Measurements from ENCODE around the gene IMP4. TPM values are rescaled to one million over a fixed set of nuclear protein-coding genes. Genes with fewer than 3 reads are reported as not detected.

The IMP4 gene
- total and polyA plus RNA-seq, 2 of the 4 experiments (the other 2 are of a cell fraction): 154 to 169 TPM

DNA sequence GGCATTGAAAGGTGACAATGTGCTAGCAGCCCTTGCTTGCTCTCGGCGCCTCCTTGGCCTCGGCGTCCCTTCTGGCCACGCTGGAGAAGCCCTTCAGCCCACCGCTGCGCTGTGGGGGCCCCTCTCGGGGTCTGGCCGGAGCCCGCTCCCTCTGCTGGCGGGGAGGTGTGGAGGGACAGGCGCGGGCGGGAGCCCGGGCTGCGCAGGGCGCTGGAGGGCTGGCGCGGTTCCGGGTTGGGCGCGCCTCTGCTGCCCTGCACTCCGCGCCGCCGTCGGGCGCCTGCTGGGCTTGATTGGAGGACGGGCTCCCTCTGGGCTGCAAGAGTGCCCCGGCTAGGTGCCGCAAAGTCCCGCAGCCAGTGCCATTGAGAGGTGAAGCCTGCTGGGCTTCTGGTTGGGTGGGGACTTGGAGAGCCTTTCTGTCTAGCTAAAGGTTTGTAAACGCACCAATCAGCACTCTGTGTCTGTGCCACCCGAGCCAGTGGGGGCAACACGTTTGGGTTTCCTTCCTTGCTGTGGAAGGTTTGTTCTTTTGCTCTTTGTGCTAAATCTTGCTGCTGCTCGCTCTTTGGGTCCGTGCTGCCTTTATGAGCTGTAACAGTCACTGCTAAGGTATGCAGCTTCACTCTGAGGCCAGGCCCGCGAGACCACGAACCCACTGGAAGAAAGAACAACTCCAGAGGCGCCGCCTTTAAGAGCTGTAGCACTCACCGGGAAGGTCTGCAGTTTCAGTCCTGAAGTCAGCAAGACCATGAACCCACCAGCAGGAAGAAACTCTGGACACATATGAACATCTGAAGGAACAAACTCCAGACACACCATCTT, 14.8 kb upstream of the IMP4 start:
- Histone ChIP-seq H4K91ac (ENCODE audit: insufficient read depth, low read depth, low read length) (no peak overlapping the region), H4K8ac (ENCODE audit: low read depth in 2 of 2, low read length in 2 of 2) (peak overlapping the region in 1 of 2 experiments; percentile 74; a peak in 2 of 4 replicates), H3K36me3 (ENCODE audit: control insufficient read depth, insufficient read depth, low read length) (no peaks in the 10 kb centered on the region), H3K18ac (ENCODE audit: low read depth, low read length) (no peak overlapping the region), H2BK5ac (ENCODE audit: low read depth, low read length, poor library complexity, severe bottlenecking) (no peak overlapping the region), H3K4me2 (ENCODE audit: low read depth, low read length) (no peak overlapping the region), H2BK15ac (ENCODE audit: low read depth, low read length) (no peak overlapping the region), H3K9me3 (ENCODE audit: control insufficient read depth, insufficient read depth, low read length) (no peaks in the 10 kb centered on the region), H2AK9ac (replicated peaks; ENCODE audit: low read depth, low read length, poor library complexity) (peak overlapping the region; percentile 16), H3K4ac (ENCODE audit: low read depth, low read length) (peak overlapping the region; percentile 40; the same call in 1 of the 2 replicates), H4K5ac (ENCODE audit: low read depth, low read length) (no peak overlapping the region; the same call in 1 of the 2 replicates), H3K23ac (ENCODE audit: low read depth, low read length) (no peak overlapping the region), H2BK20ac (ENCODE audit: low read depth, low read length) (0 out of 2 replicates have a peak overlapping the region, but pooled peaks have one; percentile 3), H2AK5ac (ENCODE audit: low read depth, low read length) (no peak overlapping the region), H3K14ac (replicated peaks; ENCODE audit: low read depth, low read length) (0 out of 2 replicates have a peak overlapping the region, but pooled peaks have one; percentile 37), H3K4me1 (ENCODE audit: control insufficient read depth, insufficient read depth, low read length) (0 out of 2 replicates have a peak, but pooled peaks cover 2% of the 10 kb centered on the region), H3K27me3 (ENCODE audit: control insufficient read depth, insufficient read depth, low read length) (peaks cover 7% of the 10 kb centered on the region), H3K27ac (ENCODE audit: insufficient read depth, low read length) (no peak overlapping the region), H3K9ac (ENCODE audit: low read depth, low read length) (no peak overlapping the region), H3K79me1 (ENCODE audit: low read depth in 1 of 2, low read length in 2 of 2) (no peaks in the 10 kb centered on the region), H2AFZ (replicated peaks; ENCODE audit: low read length, poor library complexity) (peak overlapping the region; percentile 84), H3K56ac (ENCODE audit: extremely low read depth, insufficient read depth, low read length) (no peak overlapping the region), H4K20me1 (ENCODE audit: insufficient read depth, low read length) (no peaks in the 10 kb centered on the region), H3K9me1 (ENCODE audit: insufficient read depth, low read length) (no peaks in the 10 kb centered on the region), H3K4me3 (ENCODE audit: insufficient read depth, low read depth, low read length) (no peak overlapping the region), H2BK120ac (ENCODE audit: low read depth, low read length) (peak overlapping the region; percentile 23; the same call in 1 of the 2 replicates)
- DNase-seq: peak; percentile 71
- dilution Hi-C loops (cut with HindIII; ENCODE audit: low sequenced_read_pairs, unreplicated experiment) (no loop called here), in situ Hi-C loops (cut with MboI; ENCODE audit: low sequenced_read_pairs) (no loop called here), intact Hi-C loops (cut with micrococcal nuclease) (no loop called here)
- no TSS peak for BruUV-seq (replicated peaks)
- POLR2A ChIA-PET (ENCODE audit: unreplicated experiment): interaction anchor here (0.7 kb wide), 1 partner anchor 349 kb away, joined by 3 read pairs; the partner anchor contains the start of gene RAB6C
- CTCF ChIA-PET: no interaction called here
- 26% methylated on average over 4 of the region's 43 CpGs; no CpG with 5 or more reads in 1 of the 2 experiments for WGBS, 2 experiments (ENCODE audit: extremely low coverage in 2 of 2, insufficient read length in 1 of 2)
- peak; percentile 76 for ATAC-seq (ENCODE audit: low read depth)
- no peak for TF ChIP-seq BHLHE40 (IDR thresholded peaks at IDR 0.05; ENCODE audit: low read depth, low read length)
- TF ChIP-seq, protein P1, sequence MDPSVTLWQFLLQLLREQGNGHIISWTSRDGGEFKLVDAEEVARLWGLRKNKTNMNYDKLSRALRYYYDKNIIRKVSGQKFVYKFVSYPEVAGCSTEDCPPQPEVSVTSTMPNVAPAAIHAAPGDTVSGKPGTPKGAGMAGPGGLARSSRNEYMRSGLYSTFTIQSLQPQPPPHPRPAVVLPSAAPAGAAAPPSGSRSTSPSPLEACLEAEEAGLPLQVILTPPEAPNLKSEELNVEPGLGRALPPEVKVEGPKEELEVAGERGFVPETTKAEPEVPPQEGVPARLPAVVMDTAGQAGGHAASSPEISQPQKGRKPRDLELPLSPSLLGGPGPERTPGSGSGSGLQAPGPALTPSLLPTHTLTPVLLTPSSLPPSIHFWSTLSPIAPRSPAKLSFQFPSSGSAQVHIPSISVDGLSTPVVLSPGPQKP (IDR thresholded peaks at IDR 0.05; ENCODE audit: borderline replicate concordance, low read depth, low read length): no peak
- no peak for TF ChIP-seq CEBPB (IDR thresholded peaks at IDR 0.05; ENCODE audit: low read depth, low read length)
- no peak for TF ChIP-seq NFE2L2 (IDR thresholded peaks at IDR 0.05; ENCODE audit: low read depth, low read length)
- TF ChIP-seq MXI1 (IDR thresholded peaks at IDR 0.05; ENCODE audit: borderline replicate concordance, low read depth, low read length): no peak
- TF ChIP-seq POLR2A (IDR thresholded peaks at IDR 0.05; ENCODE audit: low read depth, low read length): no peak
- TF ChIP-seq RAD21 (IDR thresholded peaks at IDR 0.05; ENCODE audit: low read length): no peak
- TF ChIP-seq MAFK (IDR thresholded peaks at IDR 0.05; ENCODE audit: low read depth, low read length): no peak
- TF ChIP-seq, protein P2, sequence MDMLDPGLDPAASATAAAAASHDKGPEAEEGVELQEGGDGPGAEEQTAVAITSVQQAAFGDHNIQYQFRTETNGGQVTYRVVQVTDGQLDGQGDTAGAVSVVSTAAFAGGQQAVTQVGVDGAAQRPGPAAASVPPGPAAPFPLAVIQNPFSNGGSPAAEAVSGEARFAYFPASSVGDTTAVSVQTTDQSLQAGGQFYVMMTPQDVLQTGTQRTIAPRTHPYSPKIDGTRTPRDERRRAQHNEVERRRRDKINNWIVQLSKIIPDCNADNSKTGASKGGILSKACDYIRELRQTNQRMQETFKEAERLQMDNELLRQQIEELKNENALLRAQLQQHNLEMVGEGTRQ (IDR thresholded peaks at IDR 0.05; ENCODE audit: low read depth, low read length): no peak
- no peak for TF ChIP-seq CHD1 (IDR thresholded peaks at IDR 0.05; ENCODE audit: low read depth, low read length)
- TF ChIP-seq RCOR1 (IDR thresholded peaks at IDR 0.05; ENCODE audit: insufficient replicate concordance, low read length): no peak
- no peak for TF ChIP-seq MAZ (IDR thresholded peaks at IDR 0.05; ENCODE audit: borderline replicate concordance, low read depth, low read length)
